ENCODE results near the gene MYH6.

Gene MYH6

GRCh38 chr14:23381871-23382270, 26.2 kb downstream of the MYH6 start:
- no peak for TF ChIP-seq CTCF (IDR thresholded peaks at IDR 0.05; ENCODE audit: extremely low read depth, missing control alignments)
- no peak for DNase-seq (ENCODE audit: low spot score)

GRCh38 chr14:23380976-23381375, 27.1 kb downstream of the MYH6 start:
- no peak for TF ChIP-seq CTCF (IDR thresholded peaks at IDR 0.05; ENCODE audit: extremely low read depth, missing control alignments)
- no peak for DNase-seq (ENCODE audit: low spot score)

- TF ChIP-seq CTCF (IDR thresholded peaks at IDR 0.05; ENCODE audit: extremely low read depth, missing control alignments), result no peak
- no peak for DNase-seq (ENCODE audit: low spot score)
Measured at GRCh38 chr14:23380197-23380914, 27.7 kb downstream of the MYH6 start.

GRCh38 chr14:23379366-23380196, 28.5 kb downstream of the MYH6 start:
- DNase-seq (ENCODE audit: low spot score), result peak; percentile 83
- peak; percentile 93 for TF ChIP-seq CTCF (IDR thresholded peaks at IDR 0.05; ENCODE audit: extremely low read depth, missing control alignments)

- TF ChIP-seq CTCF (IDR thresholded peaks at IDR 0.05; ENCODE audit: extremely low read depth, missing control alignments), result no peak
- no peak for DNase-seq (ENCODE audit: low spot score)
Measured at GRCh38 chr14:23378612-23379220, 29.4 kb downstream of the MYH6 start.

GRCh38 chr14:23377573-23378563, 30.2 kb downstream of the MYH6 start:
- no peak for DNase-seq (ENCODE audit: low spot score)
- no peak for TF ChIP-seq CTCF (IDR thresholded peaks at IDR 0.05; ENCODE audit: extremely low read depth, missing control alignments)
